DOHH2 (cell line): Measurements from ENCODE around the gene UBXN11.

Experiments
- CTCF ChIP-seq: fragments of 200-600 bp; sonication (generic); IDR thresholded peaks from one replicate; pipeline ENCODE4 v1.5.1; 2014; ENCODE audit warnings: antibody characterized with exemption, mild to moderate bottlenecking, low read depth, low read length; ENCODE audit not compliant: poor library complexity, severe bottlenecking
- EZH2phosphoT487 ChIP-seq: fragments of 200-600 bp; sonication (generic); IDR thresholded peaks from 2 replicates; pipeline ENCODE4 v1.6.1; 2017; ENCODE audit warnings: borderline replicate concordance, mild to moderate bottlenecking, antibody characterized with exemption, low read length, moderate library complexity, mixed read lengths

- no peak for TF ChIP-seq CTCF
- TF ChIP-seq EZH2phosphoT487, result no peak
Observed at GRCh38 chr1:26291433-26291832, 15.0 kb downstream of the UBXN11 start.
